Neural cell (in vitro differentiated cells): Measurements from ENCODE around the gene MRPS27. TPM values are rescaled to one million over a fixed set of nuclear protein-coding genes. Genes with fewer than 3 reads are reported as not detected.

Experiments
- H2AFZ ChIP-seq: fragments of 200-600, 300-800 bp; sonication (generic), shearing (Covaris generic); 2 replicates; pipeline ENCODE4 v1.6.0; 2014; ENCODE audit warnings: low read depth, mild to moderate bottlenecking, antibody characterized with exemption, low read length, moderate library complexity
- H3F3A ChIP-seq: fragments of 200-600 bp; shearing (Covaris generic); 2 replicates; pipeline ENCODE4 v1.6.1; 2016; ENCODE audit warnings: mild to moderate bottlenecking, moderate library complexity, mixed read lengths, antibody characterized with exemption, low read length; ENCODE audit not compliant: insufficient read depth, poor library complexity, severe bottlenecking
- H3K27ac ChIP-seq: fragments of 200-600, 300-800 bp; sonication (generic), shearing (Covaris generic); 2 replicates; pipeline ENCODE4 v1.5.1; 2014; ENCODE audit warnings: mild to moderate bottlenecking, low read length, moderate library complexity
- H3K27me3 ChIP-seq: fragments of 300-800, 200-600 bp; sonication (generic), shearing (Covaris generic); 2 replicates; pipeline ENCODE4 v1.6.0; 2014; ENCODE audit warnings: mild to moderate bottlenecking, low read depth, low read length, moderate library complexity; ENCODE audit not compliant: insufficient read depth
- H3K36me3 ChIP-seq: fragments of 300-800, 200-600 bp; sonication (generic), shearing (Covaris generic); 2 replicates; pipeline ENCODE4 v1.5.1; 2014; ENCODE audit warnings: mild to moderate bottlenecking, antibody characterized with exemption, low read length, moderate library complexity; ENCODE audit not compliant: insufficient read depth
- H3K4me2 ChIP-seq: fragments of 300-800, 200-600 bp; sonication (generic), shearing (Covaris generic); 2 replicates; pipeline ENCODE4 v1.6.0; 2014; ENCODE audit warnings: mild to moderate bottlenecking, low read length
- H3K4me3 ChIP-seq: fragments of 300-800, 200-600 bp; sonication (generic), shearing (Covaris generic); 2 replicates; pipeline ENCODE4 v1.5.1; 2014; ENCODE audit warnings: mild to moderate bottlenecking, low read length, moderate library complexity
- H3K79me2 ChIP-seq: fragments of 200-600 bp; shearing (Covaris generic); replicated peaks from 2 replicates; pipeline ENCODE4 v1.6.0; 2014; ENCODE audit warnings: mild to moderate bottlenecking, low read length, moderate library complexity; ENCODE audit not compliant: insufficient read depth
- H3K9ac ChIP-seq: fragments of 300-800, 200-600 bp; sonication (generic), shearing (Covaris generic); 2 replicates; pipeline ENCODE4 v1.6.1; 2016; ENCODE audit warnings: mild to moderate bottlenecking, low read length, mixed read lengths
- H3K9me2 ChIP-seq: fragments of 200-600 bp; shearing (Covaris generic); 2 replicates; pipeline ENCODE4 v1.6.1; 2016; ENCODE audit warnings: mild to moderate bottlenecking, low read length, mixed read lengths; ENCODE audit not compliant: insufficient read depth
- H3K9me3 ChIP-seq: fragments of 200-600, 300-800 bp; sonication (generic), shearing (Covaris generic); 2 replicates; pipeline ENCODE4 v1.6.1; 2016; ENCODE audit warnings: mild to moderate bottlenecking, mixed run types, low read length, moderate library complexity, mixed read lengths
- H4K20me1 ChIP-seq: fragments of 200-600 bp; shearing (Covaris generic); 2 replicates; pipeline ENCODE4 v1.6.1; 2016; ENCODE audit warnings: mild to moderate bottlenecking, mixed run types; ENCODE audit not compliant: insufficient read depth
- EP300 ChIP-seq: fragments of 450-650 bp; conservative IDR thresholded peaks from 2 replicates; pipeline ENCODE4 v1.6.1; 2014; ENCODE audit warnings: antibody characterized with exemption, mild to moderate bottlenecking, moderate library complexity; ENCODE audit not compliant: poor library complexity, severe bottlenecking
- EZH2 ChIP-seq: fragments of 200-600, 300-800 bp; shearing (Covaris generic), sonication (generic); IDR thresholded peaks from 2 replicates; pipeline ENCODE4 v1.6.1; 2014; ENCODE audit warnings: antibody characterized with exemption, low read length, borderline replicate concordance, mild to moderate bottlenecking; ENCODE audit not compliant: insufficient read depth, poor library complexity, severe bottlenecking
- MXI1 ChIP-seq: fragments of 450-650 bp; conservative IDR thresholded peaks from 2 replicates; pipeline ENCODE4 v1.6.1; 2014; ENCODE audit warnings: antibody characterized with exemption, mild to moderate bottlenecking; ENCODE audit not compliant: poor library complexity, severe bottlenecking
- POLR2AphosphoS5 ChIP-seq: IDR thresholded peaks from 2 replicates; pipeline ENCODE4 v1.6.1; 2012
- RAD21 ChIP-seq: fragments of 450-650 bp; conservative IDR thresholded peaks from 2 replicates; pipeline ENCODE4 v1.6.1; 2014; ENCODE audit warnings: antibody characterized with exemption, mild to moderate bottlenecking, moderate library complexity
- SMC3 ChIP-seq: fragments of 450-650 bp; conservative IDR thresholded peaks from 2 replicates; pipeline ENCODE4 v1.6.1; 2014; ENCODE audit warnings: antibody characterized with exemption, mild to moderate bottlenecking, moderate library complexity; ENCODE audit not compliant: poor library complexity
- TAF1 ChIP-seq: IDR thresholded peaks from 2 replicates; pipeline ENCODE4 v1.6.1; 2012; ENCODE audit warnings: low read depth
- polyA plus RNA-seq: library from polyadenylated mRNA; depleted of rRNA; stranded (reverse); fragments of >200 nt; gene quantifications from 2 replicates; pipeline ENCODE4 v1.2.3, GENCODE V29; 2014
- TF ChIP-seq, protein P1 (sequence below): IDR thresholded peaks from 2 replicates; pipeline ENCODE4 v1.6.1; 2012; ENCODE audit warnings: borderline replicate concordance
- TF ChIP-seq, protein P2 (sequence below): fragments of 450-650 bp; IDR thresholded peaks from 2 replicates; pipeline ENCODE4 v1.5.1; 2014; ENCODE audit warnings: antibody characterized with exemption, mild to moderate bottlenecking, moderate library complexity; ENCODE audit not compliant: poor library complexity, severe bottlenecking

The MRPS27 gene
- polyA plus RNA-seq, 1 donor from 2014 or later = 36.7 TPM

DNA sequence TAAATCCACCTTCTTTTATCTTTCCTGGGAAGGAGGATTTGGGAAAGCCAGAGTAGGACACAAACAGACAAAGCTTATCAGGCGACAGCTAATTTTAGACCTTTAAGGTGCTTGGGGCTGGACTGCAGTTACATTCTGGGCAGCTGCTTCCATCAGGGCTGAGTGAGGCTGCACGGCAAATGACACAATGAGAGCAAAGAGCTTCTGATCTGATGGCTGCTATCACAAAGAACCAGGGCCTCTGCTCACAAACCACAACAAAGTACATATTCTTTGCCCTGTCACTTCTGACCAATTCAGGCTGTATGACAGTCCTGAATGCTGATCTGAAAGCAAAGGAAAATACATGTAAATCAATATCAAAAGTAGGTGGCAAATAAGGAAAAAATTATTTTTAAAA, 93.1 kb downstream of the MRPS27 start:
- TF ChIP-seq SMC3 = no peak
- no peak for TF ChIP-seq EZH2
- TF ChIP-seq, protein P1, sequence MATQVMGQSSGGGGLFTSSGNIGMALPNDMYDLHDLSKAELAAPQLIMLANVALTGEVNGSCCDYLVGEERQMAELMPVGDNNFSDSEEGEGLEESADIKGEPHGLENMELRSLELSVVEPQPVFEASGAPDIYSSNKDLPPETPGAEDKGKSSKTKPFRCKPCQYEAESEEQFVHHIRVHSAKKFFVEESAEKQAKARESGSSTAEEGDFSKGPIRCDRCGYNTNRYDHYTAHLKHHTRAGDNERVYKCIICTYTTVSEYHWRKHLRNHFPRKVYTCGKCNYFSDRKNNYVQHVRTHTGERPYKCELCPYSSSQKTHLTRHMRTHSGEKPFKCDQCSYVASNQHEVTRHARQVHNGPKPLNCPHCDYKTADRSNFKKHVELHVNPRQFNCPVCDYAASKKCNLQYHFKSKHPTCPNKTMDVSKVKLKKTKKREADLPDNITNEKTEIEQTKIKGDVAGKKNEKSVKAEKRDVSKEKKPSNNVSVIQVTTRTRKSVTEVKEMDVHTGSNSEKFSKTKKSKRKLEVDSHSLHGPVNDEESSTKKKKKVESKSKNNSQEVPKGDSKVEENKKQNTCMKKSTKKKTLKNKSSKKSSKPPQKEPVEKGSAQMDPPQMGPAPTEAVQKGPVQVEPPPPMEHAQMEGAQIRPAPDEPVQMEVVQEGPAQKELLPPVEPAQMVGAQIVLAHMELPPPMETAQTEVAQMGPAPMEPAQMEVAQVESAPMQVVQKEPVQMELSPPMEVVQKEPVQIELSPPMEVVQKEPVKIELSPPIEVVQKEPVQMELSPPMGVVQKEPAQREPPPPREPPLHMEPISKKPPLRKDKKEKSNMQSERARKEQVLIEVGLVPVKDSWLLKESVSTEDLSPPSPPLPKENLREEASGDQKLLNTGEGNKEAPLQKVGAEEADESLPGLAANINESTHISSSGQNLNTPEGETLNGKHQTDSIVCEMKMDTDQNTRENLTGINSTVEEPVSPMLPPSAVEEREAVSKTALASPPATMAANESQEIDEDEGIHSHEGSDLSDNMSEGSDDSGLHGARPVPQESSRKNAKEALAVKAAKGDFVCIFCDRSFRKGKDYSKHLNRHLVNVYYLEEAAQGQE = no peak
- TF ChIP-seq, protein P2, sequence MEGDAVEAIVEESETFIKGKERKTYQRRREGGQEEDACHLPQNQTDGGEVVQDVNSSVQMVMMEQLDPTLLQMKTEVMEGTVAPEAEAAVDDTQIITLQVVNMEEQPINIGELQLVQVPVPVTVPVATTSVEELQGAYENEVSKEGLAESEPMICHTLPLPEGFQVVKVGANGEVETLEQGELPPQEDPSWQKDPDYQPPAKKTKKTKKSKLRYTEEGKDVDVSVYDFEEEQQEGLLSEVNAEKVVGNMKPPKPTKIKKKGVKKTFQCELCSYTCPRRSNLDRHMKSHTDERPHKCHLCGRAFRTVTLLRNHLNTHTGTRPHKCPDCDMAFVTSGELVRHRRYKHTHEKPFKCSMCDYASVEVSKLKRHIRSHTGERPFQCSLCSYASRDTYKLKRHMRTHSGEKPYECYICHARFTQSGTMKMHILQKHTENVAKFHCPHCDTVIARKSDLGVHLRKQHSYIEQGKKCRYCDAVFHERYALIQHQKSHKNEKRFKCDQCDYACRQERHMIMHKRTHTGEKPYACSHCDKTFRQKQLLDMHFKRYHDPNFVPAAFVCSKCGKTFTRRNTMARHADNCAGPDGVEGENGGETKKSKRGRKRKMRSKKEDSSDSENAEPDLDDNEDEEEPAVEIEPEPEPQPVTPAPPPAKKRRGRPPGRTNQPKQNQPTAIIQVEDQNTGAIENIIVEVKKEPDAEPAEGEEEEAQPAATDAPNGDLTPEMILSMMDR = no peak
- TF ChIP-seq POLR2AphosphoS5 = no peak
- TF ChIP-seq TAF1 = no peak
- no peak for TF ChIP-seq MXI1
- TF ChIP-seq EP300 = no peak
- TF ChIP-seq RAD21 = no peak
- Histone ChIP-seq H3K27me3 (no peaks in the 10 kb centered on the region), H2AFZ (no peak overlapping the region), H3K9me3 (no peaks in the 10 kb centered on the region), H3K36me3 (no peaks in the 10 kb centered on the region), H3F3A (no peaks in the 10 kb centered on the region), H3K4me2 (no peak overlapping the region), H3K9ac (no peak overlapping the region), H3K79me2 (no peaks in the 10 kb centered on the region), H3K9me2 (no peaks in the 10 kb centered on the region), H3K4me3 (no peak overlapping the region), H3K27ac (no peak overlapping the region), H4K20me1 (no peaks in the 10 kb centered on the region)

DNA sequence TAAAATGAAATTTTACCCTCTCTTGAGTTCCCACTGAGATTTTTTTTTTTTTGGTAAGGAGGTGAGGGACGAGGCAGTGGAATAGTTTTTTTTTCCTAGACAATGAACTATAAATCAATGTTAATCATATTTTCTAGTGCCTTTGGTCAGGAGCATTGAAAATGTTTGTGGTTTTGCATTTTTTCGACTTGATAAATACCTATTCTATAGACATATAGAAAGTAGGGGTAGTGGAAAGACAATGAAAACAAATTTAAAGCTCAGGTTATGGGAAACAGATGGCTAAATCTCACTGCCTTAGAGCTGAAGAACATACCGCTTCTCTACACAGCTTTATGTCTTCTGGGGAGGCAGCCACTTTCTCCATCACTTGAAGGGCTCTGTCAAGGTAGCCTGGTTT, 94.3 kb downstream of the MRPS27 start:
- H3K9me3 ChIP-seq = no peaks in the 10 kb centered on the region
- no peak overlapping the region for H3K27ac ChIP-seq
- H3K9ac ChIP-seq = no peak overlapping the region
- no peak overlapping the region for H2AFZ ChIP-seq
- H3K9me2 ChIP-seq = no peaks in the 10 kb centered on the region
- no peaks in the 10 kb centered on the region for H3K79me2 ChIP-seq
- no peak overlapping the region for H3K4me3 ChIP-seq
- H3K27me3 ChIP-seq = no peaks in the 10 kb centered on the region
- no peaks in the 10 kb centered on the region for H4K20me1 ChIP-seq
- no peak for TF ChIP-seq SMC3
- TF ChIP-seq, protein P2 = no peak
- TF ChIP-seq, protein P1 = no peak
- TF ChIP-seq RAD21 = no peak
- no peak for TF ChIP-seq TAF1
- TF ChIP-seq EP300 = no peak
- no peak for TF ChIP-seq MXI1
- no peak for TF ChIP-seq EZH2
- TF ChIP-seq POLR2AphosphoS5 = no peak
- H3K4me2 ChIP-seq = no peak overlapping the region
- H3F3A ChIP-seq = no peaks in the 10 kb centered on the region
- H3K36me3 ChIP-seq = no peaks in the 10 kb centered on the region
